Prostate gland (tissue), 2 donors: ENCODE data around the gene MAP3K13. TPM values are rescaled to one million over a fixed set of nuclear protein-coding genes. Genes with fewer than 3 reads are reported as not detected.

Experiments used
- DNase-seq: peaks from one replicate; pipeline ENCODE4 v3.0.0-alpha.2; 2019; ENCODE audit warnings: low spot score
- H3K27ac ChIP-seq, 2 donors: fragments of 200-600 bp; sonication (generic); 2 replicates each; pipeline ENCODE4 v1.5.1; 2017 to 2019
- H3K27me3 ChIP-seq: fragments of 200-600 bp; sonication (generic); replicated peaks from 2 replicates; pipeline ENCODE4 v1.5.1; 2019; ENCODE audit not compliant: insufficient read depth
- H3K36me3 ChIP-seq, 2 donors: fragments of 200-600 bp; sonication (generic); 1 replicate in 1 of 2; 2 replicates in 1 of 2; pipeline versions ENCODE4 v1.5.1 to v1.8.1; 2017 to 2019
- H3K4me1 ChIP-seq: fragments of 200-600 bp; sonication (generic); replicated peaks from 2 replicates; pipeline ENCODE4 v1.5.1; 2019
- H3K4me3 ChIP-seq, 2 donors: fragments of 200-600 bp; sonication (generic); 2 replicates each; pipeline ENCODE4 v1.5.1; 2017 to 2019
- H3K9me3 ChIP-seq: fragments of 200-600 bp; sonication (generic); 2 replicates; pipeline ENCODE4 v1.5.1; 2017
- CTCF ChIP-seq, 4 experiments: fragments of 200-600 bp in 2 of 4; fragments of 450-650 bp in 2 of 4; sonication (generic) in 2 of 4; IDR thresholded peaks; 1 replicate in 3 of 4; 2 replicates in 1 of 4; pipeline ENCODE4 v1.5.1; 2016 to 2019; ENCODE audit warnings: antibody characterized with exemption in 4 of 4, mild to moderate bottlenecking in 2 of 4, moderate library complexity in 2 of 4
- POLR2A ChIP-seq: fragments of 450-650 bp; IDR thresholded peaks from one replicate; pipeline ENCODE4 v1.6.1; 2016; ENCODE audit warnings: antibody characterized with exemption, mild to moderate bottlenecking
- POLR2AphosphoS5 ChIP-seq: sonication (generic); formaldehyde crosslinking; IDR thresholded peaks from one replicate; pipeline ENCODE4 v1.6.1; 2017; ENCODE audit warnings: antibody characterized with exemption
- WGBS: methylation state at CpG from one replicate; pipeline ENCODE4 v1.1.5; 2018; 5-methylcytosine and 5-hydroxymethylcytosine counted together
- intact Hi-C: fragments of 100-400 bp; cut with DNase I; formaldehyde crosslinking; loops from one replicate; pipeline ENCODE4 v1.14.2; 2022
- total RNA-seq, 2 donors: library from RNA; depleted of rRNA; stranded (reverse); fragments of >200 nt; gene quantifications; one replicate each; pipeline ENCODE4 v1.1.0, GENCODE V29; 2016

Gene MAP3K13
- total RNA-seq, 2 donors from 2014 or later: 32.9 to 51.1 TPM

- no peak overlapping the region for H3K4me3 ChIP-seq
- TF ChIP-seq POLR2AphosphoS5: no peak
- TF ChIP-seq CTCF (IDR thresholded peaks at IDR 0.05): no peak
- TF ChIP-seq POLR2A: no peak
- no peak overlapping the region for H3K27ac ChIP-seq
- no peaks in the 10 kb centered on the region for H3K4me1 ChIP-seq
- no peaks in the 10 kb centered on the region for H3K36me3 ChIP-seq
- H3K9me3 ChIP-seq: no peaks in the 10 kb centered on the region
- intact Hi-C loops: no loop called here
- no peaks in the 10 kb centered on the region for H3K27me3 ChIP-seq
- WGBS: 82% methylated on average over 7 of the region's 7 CpGs
- DNase-seq: no peak
Measured at GRCh38 chr3:185342459-185343174, 20.3 kb upstream of the MAP3K13 start.

GRCh38 chr3:185347399-185347798 is 15.5 kb upstream of the MAP3K13 start:
- no peak for TF ChIP-seq POLR2A
- Histone ChIP-seq H3K9me3 (no peaks in the 10 kb centered on the region), H3K27ac (no peak overlapping the region), H3K4me1 (no peaks in the 10 kb centered on the region), H3K36me3 (no peaks in the 10 kb centered on the region), H3K4me3 (no peak overlapping the region), H3K27me3 (no peaks in the 10 kb centered on the region)
- intact Hi-C loops: no loop called here
- DNase-seq: no peak
- 92% methylated on average over 9 of the region's 9 CpGs for WGBS

GRCh38 chr3:185350841-185351240 is 12.1 kb upstream of the MAP3K13 start:
- no peak overlapping the region for H3K4me3 ChIP-seq
- no peaks in the 10 kb centered on the region for H3K4me1 ChIP-seq
- H3K36me3 ChIP-seq: no peaks in the 10 kb centered on the region
- intact Hi-C loops: no loop called here
- no peak for DNase-seq
- TF ChIP-seq CTCF (IDR thresholded peaks at IDR 0.05): no peak
- TF ChIP-seq POLR2AphosphoS5: no peak
- TF ChIP-seq POLR2A: no peak
- H3K27me3 ChIP-seq: no peaks in the 10 kb centered on the region
- 84% methylated on average over 6 of the region's 6 CpGs for WGBS
- no peak overlapping the region for H3K27ac ChIP-seq
- H3K9me3 ChIP-seq: no peaks in the 10 kb centered on the region

- no peaks in the 10 kb centered on the region for H3K36me3 ChIP-seq
- TF ChIP-seq POLR2AphosphoS5: no peak
- no peak for TF ChIP-seq CTCF (IDR thresholded peaks at IDR 0.05)
- no peak for TF ChIP-seq POLR2A
- H3K27ac ChIP-seq: no peak overlapping the region
- intact Hi-C loops: no loop called here
- 92% methylated on average over 2 of the region's 2 CpGs for WGBS
- H3K27me3 ChIP-seq: no peaks in the 10 kb centered on the region
- no peak for DNase-seq
- no peak overlapping the region for H3K4me3 ChIP-seq
- no peaks in the 10 kb centered on the region for H3K9me3 ChIP-seq
- H3K4me1 ChIP-seq: no peaks in the 10 kb centered on the region
Measured at GRCh38 chr3:185351396-185351795, 11.5 kb upstream of the MAP3K13 start.

GRCh38 chr3:185353225-185353624 is 9.7 kb upstream of the MAP3K13 start:
- no peak for TF ChIP-seq POLR2A
- TF ChIP-seq POLR2AphosphoS5: no peak
- no peak for TF ChIP-seq CTCF (IDR thresholded peaks at IDR 0.05)
- DNase-seq: no peak
- no peak overlapping the region for H3K4me3 ChIP-seq
- no peak overlapping the region for H3K27ac ChIP-seq
- H3K27me3 ChIP-seq: no peaks in the 10 kb centered on the region
- intact Hi-C loops: no loop called here
- no peaks in the 10 kb centered on the region for H3K36me3 ChIP-seq
- 81% methylated on average over 5 of the region's 5 CpGs for WGBS
- H3K4me1 ChIP-seq: no peaks in the 10 kb centered on the region
- no peaks in the 10 kb centered on the region for H3K9me3 ChIP-seq
